Transverse colon (tissue), 4 donors: ENCODE data around the gene KMT2A. TPM values are rescaled to one million over a fixed set of nuclear protein-coding genes. Genes with fewer than 3 reads are reported as not detected.
"Not testable (repeated sequence)": the region's sequence is repeated elsewhere in the genome, so short reads cannot be mapped to it uniquely, and the experiment has no call there.

Experiments
- DNase-seq: peaks from one replicate; pipeline ENCODE4 v3.0.0-alpha.2; 2019
- H3K27ac ChIP-seq, 4 donors: fragments of 200-600 bp; sonication (generic); 2 replicates each; pipeline ENCODE4 v1.5.1; 2016 to 2018; ENCODE audit warnings: inconsistent platforms in 4 of 4
- H3K27me3 ChIP-seq: fragments of 200-600 bp; sonication (generic); 2 replicates; pipeline ENCODE4 v1.5.1; 2017; ENCODE audit warnings: inconsistent platforms
- H3K36me3 ChIP-seq, 4 donors: fragments of 200-600 bp; sonication (generic); 2 replicates each; pipeline ENCODE4 v1.5.1; 2017 to 2019; ENCODE audit warnings: inconsistent platforms in 4 of 4
- H3K4me1 ChIP-seq, 4 donors: fragments of 200-600 bp; sonication (generic); 2 replicates each; pipeline ENCODE4 v1.5.1; 2017 to 2020; ENCODE audit warnings: inconsistent platforms in 4 of 4
- H3K4me3 ChIP-seq, 4 donors: fragments of 200-600 bp; sonication (generic); 1 replicate in 1 of 4; 2 replicates in 3 of 4; pipeline versions ENCODE4 v1.5.1 to v1.6.1; 2017 to 2019; ENCODE audit warnings: inconsistent platforms in 4 of 4
- H3K9me3 ChIP-seq, 2 donors: fragments of 200-600 bp; sonication (generic); 2 replicates each; pipeline ENCODE4 v1.5.1; 2017 to 2019; ENCODE audit warnings: inconsistent platforms in 2 of 2
- CTCF ChIP-seq, 5 experiments: fragments of 200-600 bp in 3 of 5; fragments of 450-650 bp in 2 of 5; sonication (generic) in 3 of 5; IDR thresholded peaks; 1 replicate in 2 of 5; 2 replicates in 3 of 5; pipeline ENCODE4 v1.5.1; 2016 to 2017; ENCODE audit warnings: antibody characterized with exemption in 5 of 5, inconsistent platforms in 3 of 5, mild to moderate bottlenecking in 2 of 5, moderate library complexity in 1 of 5
- EP300 ChIP-seq: sonication (generic); formaldehyde crosslinking; IDR thresholded peaks from one replicate; pipeline ENCODE4 v1.6.1; 2017; ENCODE audit warnings: antibody characterized with exemption, low read depth
- POLR2A ChIP-seq: fragments of 450-650 bp; IDR thresholded peaks from one replicate; pipeline ENCODE4 v1.6.1; 2016; ENCODE audit warnings: antibody characterized with exemption, mild to moderate bottlenecking, moderate library complexity
- POLR2AphosphoS5 ChIP-seq, 3 donors: sonication (generic); formaldehyde crosslinking; IDR thresholded peaks; one replicate each; pipeline ENCODE4 v1.6.1; 2016; ENCODE audit warnings: antibody characterized with exemption in 3 of 3
- WGBS, 2 donors: methylation state at CpG; one replicate each; pipeline ENCODE4 v1.1.5; 2018; ENCODE audit warnings: low coverage in 1 of 2; 5-methylcytosine and 5-hydroxymethylcytosine counted together
- in situ Hi-C, 4 donors: fragments of 200-750 bp; cut with MboI; loops; one replicate each; pipeline versions ENCODE4 v1.15.0 to v1.15.1; 2017; ENCODE audit warnings: low sequenced_read_pairs in 3 of 4, low pct_ligation_motif_present in 1 of 4, low pct_unique_long_range_greater_than_20kb in 1 of 4
- intact Hi-C: fragments of 100-400 bp; cut with DNase I; formaldehyde crosslinking; loops from one replicate; pipeline ENCODE4 v1.15.1; 2023; ENCODE audit warnings: low total_unique reads
- total RNA-seq, 4 donors: library from RNA; depleted of rRNA; stranded (reverse); fragments of >200 nt; gene quantifications; one replicate each; pipeline ENCODE4 v1.1.0, GENCODE V29; 2016

Gene KMT2A
- total RNA-seq, 4 donors from 2014 or later = 51.1 to 120 (median 75.5) TPM

GRCh38 chr11:118415739-118416068 is 20.6 kb upstream of the KMT2A start:
- H3K27me3 ChIP-seq = no peaks in the 10 kb centered on the region
- DNase-seq = peak; percentile 40
- H3K4me3 ChIP-seq = no peak overlapping the region
- H3K36me3 ChIP-seq = peaks cover 0 to 5% (median 0%) of the 10 kb centered on the region in 4 donors
- peaks cover 3 to 26% (median 6%) of the 10 kb centered on the region in 4 donors for H3K4me1 ChIP-seq
- H3K27ac ChIP-seq = peak overlapping the region in 2 of 4 donors; percentile 23 to 26
- H3K9me3 ChIP-seq = no peaks in the 10 kb centered on the region
- in situ Hi-C loops (no loop called here), intact Hi-C loops (no loop called here)
- TF ChIP-seq POLR2A (no peak), POLR2AphosphoS5 (IDR thresholded peaks at IDR 0.05) (peak in 1 of 3 donors; percentile 15)

DNA sequence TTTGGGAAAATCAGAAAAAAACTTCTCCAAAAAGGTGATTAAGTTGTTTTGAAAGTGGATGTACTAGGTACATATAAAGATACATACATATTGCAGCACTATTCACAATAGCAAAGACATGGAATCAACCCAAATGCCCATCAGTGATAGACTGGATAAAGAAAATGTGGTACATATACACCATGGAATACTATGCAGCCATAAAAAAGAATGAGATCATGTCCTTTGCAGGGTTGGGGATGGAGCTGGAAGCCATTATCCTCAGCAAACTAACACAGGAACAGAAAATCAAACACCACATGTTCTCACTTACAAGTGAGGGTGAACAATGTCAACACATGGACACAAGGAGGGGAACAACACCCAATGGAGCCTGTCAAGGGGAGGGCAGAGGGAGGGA is 19.4 kb upstream of the KMT2A start:
- H3K4me3 ChIP-seq, in situ Hi-C loops, DNase-seq, H3K27me3 ChIP-seq, H3K36me3 ChIP-seq, intact Hi-C loops, H3K27ac ChIP-seq, H3K9me3 ChIP-seq: not testable (repeated sequence)
- peaks cover 3 to 26% (median 6%) of the 10 kb centered on the region in 4 donors for H3K4me1 ChIP-seq

DNA sequence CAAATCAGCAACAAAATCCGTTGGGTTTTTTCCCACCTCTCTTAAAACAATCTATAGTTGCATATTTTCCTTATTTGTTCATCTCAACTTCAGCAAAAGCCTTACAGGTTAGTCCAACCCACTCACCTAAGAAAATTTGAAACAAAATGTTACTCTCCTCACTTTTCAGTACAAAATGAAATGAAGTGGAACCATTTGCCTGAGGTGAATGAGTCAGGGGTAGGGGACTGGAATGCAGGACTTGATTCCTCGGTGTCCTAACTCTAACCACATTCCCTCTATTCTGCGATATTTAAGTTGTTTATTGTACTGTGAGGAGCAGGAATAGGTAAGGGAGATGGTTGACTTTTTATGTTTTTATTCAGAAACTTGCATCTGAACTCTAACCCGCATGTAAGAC is 18.5 kb upstream of the KMT2A start:
- H3K4me3 ChIP-seq = no peak overlapping the region
- in situ Hi-C loops (no loop called here), intact Hi-C loops (no loop called here)
- no peak for DNase-seq
- peaks cover 0 to 5% (median 0%) of the 10 kb centered on the region in 4 donors for H3K36me3 ChIP-seq
- no peaks in the 10 kb centered on the region for H3K27me3 ChIP-seq
- TF ChIP-seq CTCF (IDR thresholded peaks at IDR 0.05) (no peak), POLR2AphosphoS5 (IDR thresholded peaks at IDR 0.05) (no peak), EP300 (no peak), POLR2A (no peak)
- H3K4me1 ChIP-seq = peaks cover 3 to 23% (median 4%) of the 10 kb centered on the region in 4 donors
- no peak overlapping the region for H3K27ac ChIP-seq
- no peaks in the 10 kb centered on the region for H3K9me3 ChIP-seq
- WGBS, 2 donors = 74 to 79% methylated on average over 4 of the region's 4 CpGs

GRCh38 chr11:118418766-118419165 is 17.5 kb upstream of the KMT2A start:
- TF ChIP-seq EP300 (no peak), POLR2A (no peak), POLR2AphosphoS5 (IDR thresholded peaks at IDR 0.05) (no peak)
- Histone ChIP-seq H3K4me1 (peaks cover 0 to 21% (median 4%) of the 10 kb centered on the region in 4 donors), H3K9me3 (no peaks in the 10 kb centered on the region), H3K27ac (no peak overlapping the region), H3K27me3 (no peaks in the 10 kb centered on the region), H3K36me3 (peaks cover 0 to 5% (median 0%) of the 10 kb centered on the region in 4 donors), H3K4me3 (no peak overlapping the region)
- DNase-seq = no peak
- in situ Hi-C loops (no loop called here), intact Hi-C loops (no loop called here)
- WGBS, 2 donors = 70 to 75% methylated on average over 5 of the region's 5 CpGs

DNA sequence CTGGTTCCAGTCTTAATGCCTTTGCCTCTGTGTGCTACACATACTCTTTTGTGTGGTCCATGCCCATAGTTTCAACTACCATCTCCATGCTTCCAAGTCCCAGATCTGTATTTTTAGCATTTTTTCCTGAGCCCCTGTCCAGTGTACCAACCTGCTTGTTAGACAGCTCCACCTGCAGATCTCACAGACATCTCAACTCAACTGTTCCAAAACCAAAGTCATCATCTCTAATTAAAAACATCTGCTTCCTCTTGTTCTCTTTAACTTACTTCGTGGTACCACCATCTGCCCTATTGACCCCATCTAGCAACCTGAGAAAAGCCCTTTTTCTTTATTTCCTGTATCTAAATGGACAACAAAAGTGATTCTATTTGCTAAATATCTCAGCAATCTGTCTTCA is 8.6 kb upstream of the KMT2A start:
- Histone ChIP-seq H3K27ac (no peak overlapping the region), H3K9me3 (no peaks in the 10 kb centered on the region), H3K4me3 (no peak overlapping the region), H3K27me3 (no peaks in the 10 kb centered on the region), H3K36me3 (no peaks in the 10 kb centered on the region), H3K4me1 (no peaks in the 10 kb centered on the region)
- TF ChIP-seq POLR2AphosphoS5 (IDR thresholded peaks at IDR 0.05) (no peak), CTCF (IDR thresholded peaks at IDR 0.05) (no peak), POLR2A (no peak), EP300 (no peak)
- in situ Hi-C loops (no loop called here), intact Hi-C loops (no loop called here)
- no peak for DNase-seq
- WGBS, 2 donors = 0% methylated on average over 1 of the region's 1 CpG; no CpG with 5 or more reads in 1 of the 2 donors

- H3K4me1 ChIP-seq = peaks cover 0 to 13% (median 12%) of the 10 kb centered on the region in 4 donors
- TF ChIP-seq EP300 (no peak), POLR2AphosphoS5 (IDR thresholded peaks at IDR 0.05) (no peak), CTCF (IDR thresholded peaks at IDR 0.05) (no peak), POLR2A (no peak)
- no peaks in the 10 kb centered on the region for H3K9me3 ChIP-seq
- intact Hi-C loops = no loop called here
- no peaks in the 10 kb centered on the region for H3K36me3 ChIP-seq
- H3K27me3 ChIP-seq = no peaks in the 10 kb centered on the region
- 55 to 71% methylated on average over 1 to 2 of the region's 2 CpGs for WGBS, 2 donors
- no peak for DNase-seq
- H3K27ac ChIP-seq = no peak overlapping the region
- no peak overlapping the region for H3K4me3 ChIP-seq
- in situ Hi-C loops = no loop called here
These were observed 5.3 kb upstream of the KMT2A start for GRCh38 chr11:118430956-118431355.
